ENCODE data around the gene MMRN1.

DNA sequence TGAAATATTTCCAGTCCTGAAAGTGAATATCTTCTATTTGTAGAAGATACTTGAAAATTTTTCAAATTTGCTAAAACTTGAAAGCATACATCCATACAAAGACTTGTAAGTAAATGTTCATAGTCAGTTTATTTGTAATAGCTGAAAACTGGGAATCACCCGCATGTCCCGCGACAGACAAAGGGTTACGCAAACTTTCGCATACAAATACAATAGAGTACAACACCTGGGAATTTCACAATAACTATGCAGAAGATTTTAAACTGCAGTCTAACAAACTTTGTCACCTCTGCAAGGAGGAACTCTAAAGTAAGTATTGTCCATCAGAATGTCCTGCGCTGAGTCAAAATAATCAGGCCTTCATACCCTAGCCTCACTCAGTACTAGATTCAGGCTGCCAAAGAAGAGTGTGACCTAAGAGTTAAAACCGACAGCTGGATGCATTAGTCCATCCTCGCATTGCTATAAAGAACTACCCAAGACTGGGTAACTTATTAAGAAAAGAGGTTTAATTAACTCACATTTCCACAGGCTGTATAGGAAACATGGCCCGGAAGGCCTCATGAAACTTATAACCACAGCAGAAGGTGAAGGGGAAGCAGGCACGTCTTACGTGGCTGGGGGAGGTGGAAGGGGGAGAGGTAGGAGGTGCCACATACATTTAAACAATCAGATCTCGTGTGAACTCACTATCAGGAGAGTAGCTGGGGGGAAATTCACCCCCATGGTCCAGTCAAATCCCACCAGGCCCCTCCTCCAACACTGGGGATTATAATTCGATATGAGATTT, 60.4 kb downstream of the MMRN1 start:
- TF ChIP-seq CTCF (conservative IDR thresholded peaks at IDR 0.05) (no peak), EZH2 (IDR thresholded peaks at IDR 0.05; ENCODE audit: low read depth) (no peak)

Measured in PC-9 (cell line).